Measurements from ENCODE around the gene FMOD.

Gene FMOD

GRCh38 chr1:203323587-203323986 is 27.3 kb downstream of the FMOD start:
- H3K27me3 Mint-ChIP-seq (ENCODE audit: low read depth): peaks cover 4% of the 10 kb centered on the region

GRCh38 chr1:203322500-203323179 is 28.3 kb downstream of the FMOD start:
- Mint-ChIP-seq H3K27me3 (ENCODE audit: low read depth) (peaks cover 4% of the 10 kb centered on the region), H3K36me3 (ENCODE audit: low read depth) (no peaks in the 10 kb centered on the region), H3K4me3 (no peak overlapping the region), H3K27ac (peak overlapping the region; percentile 97 to 98 (median 97)), H3K9me3 (no peaks in the 10 kb centered on the region), H3K4me1 (peaks cover 87% of the 10 kb centered on the region)
- TF ChIP-seq, protein P1, sequence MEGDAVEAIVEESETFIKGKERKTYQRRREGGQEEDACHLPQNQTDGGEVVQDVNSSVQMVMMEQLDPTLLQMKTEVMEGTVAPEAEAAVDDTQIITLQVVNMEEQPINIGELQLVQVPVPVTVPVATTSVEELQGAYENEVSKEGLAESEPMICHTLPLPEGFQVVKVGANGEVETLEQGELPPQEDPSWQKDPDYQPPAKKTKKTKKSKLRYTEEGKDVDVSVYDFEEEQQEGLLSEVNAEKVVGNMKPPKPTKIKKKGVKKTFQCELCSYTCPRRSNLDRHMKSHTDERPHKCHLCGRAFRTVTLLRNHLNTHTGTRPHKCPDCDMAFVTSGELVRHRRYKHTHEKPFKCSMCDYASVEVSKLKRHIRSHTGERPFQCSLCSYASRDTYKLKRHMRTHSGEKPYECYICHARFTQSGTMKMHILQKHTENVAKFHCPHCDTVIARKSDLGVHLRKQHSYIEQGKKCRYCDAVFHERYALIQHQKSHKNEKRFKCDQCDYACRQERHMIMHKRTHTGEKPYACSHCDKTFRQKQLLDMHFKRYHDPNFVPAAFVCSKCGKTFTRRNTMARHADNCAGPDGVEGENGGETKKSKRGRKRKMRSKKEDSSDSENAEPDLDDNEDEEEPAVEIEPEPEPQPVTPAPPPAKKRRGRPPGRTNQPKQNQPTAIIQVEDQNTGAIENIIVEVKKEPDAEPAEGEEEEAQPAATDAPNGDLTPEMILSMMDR (IDR thresholded peaks at IDR 0.05; ENCODE audit: unreplicated experiment in 3 of 3): no peak

More at GRCh38 chr1:203323587-203323986, 27.3 kb downstream of the FMOD start:
- Mint-ChIP-seq H3K27ac (peak overlapping the region; percentile 97 to 98 (median 97)), H3K9me3 (no peaks in the 10 kb centered on the region), H3K4me3 (peak overlapping the region in 1 of 3 experiments; percentile 54), H3K4me1 (peaks cover 92% of the 10 kb centered on the region), H3K36me3 (ENCODE audit: low read depth) (no peaks in the 10 kb centered on the region)
- TF ChIP-seq, protein P1 (IDR thresholded peaks at IDR 0.05; ENCODE audit: unreplicated experiment in 3 of 3): no peak

DNA sequence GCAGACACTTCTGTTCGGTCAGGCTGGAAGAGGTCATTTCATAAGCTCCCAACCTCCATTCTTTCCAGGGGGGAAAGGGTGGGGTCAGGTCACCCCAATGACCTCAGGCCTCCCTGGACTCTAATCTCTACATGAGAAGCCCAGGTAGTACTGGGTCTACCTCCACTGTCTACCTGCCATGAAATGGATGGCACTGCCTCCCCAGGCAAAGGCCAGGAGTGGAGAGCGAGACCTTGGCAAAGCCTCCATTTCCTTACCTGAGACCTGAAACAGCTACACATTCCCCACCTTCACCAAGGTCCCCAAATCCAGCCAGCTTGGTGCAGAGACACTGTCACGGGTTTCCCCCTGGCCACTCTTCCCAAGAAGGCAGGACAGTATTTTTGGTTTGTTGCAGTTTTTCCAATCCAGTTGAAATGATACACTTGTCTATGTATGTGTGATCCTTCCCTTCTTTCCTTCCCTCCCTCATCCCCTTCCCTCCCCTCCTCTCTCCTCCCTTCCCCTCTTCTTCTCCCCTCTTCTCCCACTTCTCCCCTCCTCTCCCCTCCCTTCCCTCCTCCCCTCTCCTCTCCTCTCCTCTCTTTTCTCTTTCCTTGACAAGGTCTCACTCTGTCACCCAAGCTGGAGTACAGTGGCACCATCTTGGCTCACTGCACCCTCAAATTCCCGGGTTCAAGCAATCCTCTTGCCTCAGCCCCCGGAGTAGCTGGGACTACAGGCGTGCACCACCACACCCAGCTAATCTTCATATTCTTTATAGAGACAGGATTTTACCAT is 29.5 kb downstream of the FMOD start:
- Mint-ChIP-seq H3K9me3 (no peaks in the 10 kb centered on the region), H3K36me3 (ENCODE audit: low read depth) (no peaks in the 10 kb centered on the region), H3K27ac (peak overlapping the region; percentile 97 to 98 (median 97)), H3K27me3 (ENCODE audit: low read depth) (peaks cover 4% of the 10 kb centered on the region), H3K4me1 (peaks cover 87% of the 10 kb centered on the region), H3K4me3 (peak overlapping the region in 2 of 3 experiments; percentile 20 to 37)
- TF ChIP-seq, protein P1 (IDR thresholded peaks at IDR 0.05; ENCODE audit: unreplicated experiment in 3 of 3): no peak

GRCh38 chr1:203320591-203321272 is 30.2 kb downstream of the FMOD start:
- H3K27ac Mint-ChIP-seq: peak overlapping the region; percentile 94 to 98 (median 97)
- no peaks in the 10 kb centered on the region for H3K9me3 Mint-ChIP-seq
- H3K4me3 Mint-ChIP-seq: peak overlapping the region in 2 of 3 experiments; percentile 20 to 49
- H3K4me1 Mint-ChIP-seq: peaks cover 85% of the 10 kb centered on the region
- TF ChIP-seq, protein P1 (IDR thresholded peaks at IDR 0.05; ENCODE audit: unreplicated experiment in 3 of 3): no peak
- no peaks in the 10 kb centered on the region for H3K36me3 Mint-ChIP-seq (ENCODE audit: low read depth)
- H3K27me3 Mint-ChIP-seq (ENCODE audit: low read depth): peaks cover 4% of the 10 kb centered on the region

DNA sequence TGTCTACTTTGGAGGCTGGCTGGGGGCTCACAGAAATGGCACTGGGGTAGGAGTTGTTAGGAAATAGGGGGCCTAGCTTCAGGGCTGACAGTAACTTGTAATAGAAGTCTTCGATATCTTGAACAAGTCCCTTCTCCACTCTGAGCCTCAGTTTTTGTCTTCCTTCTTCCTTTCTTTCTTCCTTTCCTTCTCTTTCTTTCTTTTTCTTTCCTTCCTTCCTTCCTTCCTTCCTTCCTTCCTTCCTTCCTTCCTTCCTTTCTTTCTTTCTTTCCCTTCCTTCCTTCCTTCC is 32.7 kb downstream of the FMOD start:
- TF ChIP-seq, protein P1 (IDR thresholded peaks at IDR 0.05; ENCODE audit: unreplicated experiment in 3 of 3): no peak
- peak overlapping the region; percentile 64 to 98 (median 67) for H3K27ac Mint-ChIP-seq
- H3K36me3 Mint-ChIP-seq (ENCODE audit: low read depth): no peaks in the 10 kb centered on the region
- H3K27me3 Mint-ChIP-seq (ENCODE audit: low read depth): peaks cover 4% of the 10 kb centered on the region
- no peak overlapping the region for H3K4me3 Mint-ChIP-seq
- peaks cover 59% of the 10 kb centered on the region for H3K4me1 Mint-ChIP-seq
- H3K9me3 Mint-ChIP-seq: no peaks in the 10 kb centered on the region

All from nephron (organoid).